GM21825 (cell line): ENCODE measurements around the gene RERE.
A peak's percentile ranks its signal among the peaks of the same experiment; 100 is the strongest.
"Not testable (repeated sequence)": the region's sequence is repeated elsewhere in the genome, so short reads cannot be mapped to it uniquely, and the experiment has no call there.

Experiments
- ATAC-seq: cut with Tn5 transposase; IDR thresholded peaks from one replicate; pipeline ENCODE4 v1.9.1; 2021; ENCODE audit warnings: mild to moderate bottlenecking, moderate library complexity; ENCODE audit not compliant: unreplicated experiment

The RERE gene

DNA sequence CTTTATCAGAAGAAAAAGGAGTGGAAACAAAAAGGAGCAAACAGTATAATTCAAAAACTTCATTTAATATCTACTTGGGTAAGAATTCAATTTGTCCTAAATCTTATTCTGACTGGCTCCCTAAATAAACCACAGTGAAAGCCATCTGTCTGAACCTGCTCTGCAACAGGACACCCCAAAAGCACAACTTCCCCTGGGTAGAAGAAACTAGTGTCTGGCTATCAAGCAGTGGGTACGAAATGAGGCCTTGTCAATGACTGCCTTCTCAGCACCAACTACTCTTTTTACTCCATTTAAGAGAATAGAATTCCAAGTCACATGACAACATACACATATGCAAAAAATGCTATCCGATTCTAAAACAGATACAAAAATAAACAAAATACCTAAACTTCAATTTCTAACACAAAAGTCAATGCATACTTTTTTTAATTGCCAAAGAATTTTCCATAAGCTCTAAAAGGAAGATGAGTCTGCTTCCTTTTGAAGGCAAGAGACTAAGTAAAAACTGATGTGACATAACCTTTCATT is 292.7 kb downstream of the RERE start:
- ATAC-seq, result no peak

DNA sequence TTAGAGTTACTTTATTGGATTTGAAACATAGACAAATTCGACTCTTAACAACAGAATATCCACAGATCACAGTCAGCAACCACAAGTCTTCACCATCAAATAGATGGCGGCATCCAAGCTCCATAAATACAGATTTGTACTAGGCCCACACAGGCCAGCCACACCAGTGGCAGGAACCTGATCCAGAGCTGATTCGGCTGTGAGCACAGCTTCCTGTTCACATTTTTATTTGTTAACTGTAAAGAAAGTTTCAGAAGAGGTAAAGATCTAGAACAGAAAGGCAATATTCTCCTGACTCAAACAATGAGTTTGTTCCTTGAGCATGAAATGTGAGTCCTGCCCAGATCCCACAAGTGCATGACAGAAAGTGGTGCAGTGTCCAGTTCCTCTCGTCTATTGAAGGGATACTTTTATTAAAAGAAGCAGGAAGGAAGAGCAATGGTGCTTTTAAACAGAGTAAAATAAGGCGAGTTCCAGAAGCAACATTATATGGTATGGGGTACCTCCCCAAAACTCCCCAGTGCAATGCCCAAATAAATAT is 293.7 kb downstream of the RERE start:
- no peak for ATAC-seq

GRCh38 chr1:8520483-8520966 is 296.9 kb downstream of the RERE start:
- no peak for ATAC-seq

DNA sequence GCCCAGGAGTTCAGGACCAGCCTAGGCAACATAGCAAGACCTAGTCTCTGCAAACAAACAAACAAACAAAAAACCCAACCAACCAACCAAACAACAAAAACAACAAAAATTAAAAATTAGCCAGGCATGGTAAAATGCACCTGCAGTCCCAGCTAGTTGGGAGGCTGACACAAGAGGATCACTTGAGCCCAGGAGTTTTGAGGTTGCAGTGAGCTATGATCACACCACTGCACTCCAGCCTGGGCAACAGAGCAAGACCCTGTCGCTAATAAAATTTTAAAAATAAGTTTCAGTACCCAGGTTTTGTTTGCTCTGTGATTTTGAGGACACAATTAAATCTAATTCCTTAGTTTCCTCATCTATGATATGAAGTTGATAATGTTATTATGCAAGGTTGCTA is 298.3 kb downstream of the RERE start:
- ATAC-seq, result no peak

GRCh38 chr1:8518490-8518801 is 299.0 kb downstream of the RERE start:
- ATAC-seq, result no peak

DNA sequence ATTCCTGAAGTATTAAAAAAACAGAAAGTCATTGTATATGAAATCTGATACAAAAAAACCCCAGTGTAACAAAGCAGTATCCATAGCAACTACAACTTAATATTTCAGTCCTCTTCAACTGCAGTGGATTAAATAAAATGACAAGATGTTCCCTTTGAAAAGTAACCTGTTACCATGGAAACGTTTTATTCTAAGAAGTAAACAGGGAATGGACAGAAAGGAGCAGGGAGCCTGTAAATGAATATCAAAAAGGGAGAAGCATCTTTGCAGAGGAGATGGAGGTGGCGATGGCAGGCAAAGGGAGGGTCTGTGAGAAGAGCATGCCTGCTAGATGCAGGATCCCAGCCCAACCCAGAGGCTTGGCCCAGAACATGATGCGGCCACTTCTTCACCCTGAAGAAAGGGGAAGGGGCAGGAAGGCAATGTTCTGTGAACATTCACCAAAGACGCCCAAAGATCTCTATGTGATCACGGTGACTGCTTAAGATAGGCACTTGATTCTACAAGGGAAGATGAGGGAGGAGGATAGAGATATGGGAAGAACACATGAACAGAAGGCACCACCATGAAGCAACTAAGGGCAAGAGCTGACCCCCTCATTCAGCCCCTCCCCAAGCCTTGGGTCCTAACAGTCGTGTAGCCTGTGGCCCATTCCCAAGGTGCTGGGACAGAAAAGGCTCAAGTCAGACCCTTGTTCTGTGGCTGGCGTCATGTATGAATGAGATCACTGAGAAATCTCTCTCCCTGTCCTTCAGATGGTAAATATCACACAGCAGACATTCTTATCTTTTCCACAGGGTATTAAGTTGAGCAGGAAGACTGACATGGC is 299.6 kb downstream of the RERE start:
- ATAC-seq, result no peak

DNA sequence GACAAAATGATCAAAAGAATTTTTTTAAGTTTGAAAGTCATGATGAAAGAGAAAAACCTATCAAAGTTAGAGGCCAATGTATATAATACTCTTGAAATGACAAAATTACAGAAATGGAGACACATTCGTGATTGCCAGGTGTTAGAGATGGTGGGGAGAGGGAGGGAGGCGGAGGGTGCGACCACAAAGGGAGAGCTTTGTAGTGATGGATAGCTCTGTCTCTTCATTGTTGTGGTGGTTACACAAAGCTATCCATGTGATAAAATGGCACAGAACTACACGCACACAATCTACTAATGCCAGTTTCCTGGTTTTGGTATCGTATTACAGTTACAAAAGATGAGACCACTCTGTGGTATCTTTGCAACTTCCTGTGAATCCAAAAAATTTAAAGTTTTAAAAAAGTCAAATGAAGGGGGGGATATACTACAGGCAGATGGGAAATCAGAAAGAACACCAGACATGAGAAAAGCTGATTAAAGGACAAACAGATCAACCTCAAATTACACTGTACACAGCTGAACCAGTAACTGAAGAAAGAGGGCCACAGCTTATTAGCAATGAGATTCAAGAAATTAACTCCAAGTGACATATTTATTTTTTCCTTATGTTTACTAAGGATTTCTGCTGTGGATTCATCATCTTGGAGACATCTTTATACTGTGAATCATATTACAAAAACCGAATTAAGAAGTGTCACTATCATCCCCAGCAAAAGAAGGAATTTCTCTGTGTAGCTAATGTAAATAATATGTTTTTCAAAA is 300.5 kb downstream of the RERE start:
- ATAC-seq, result no peak

GRCh38 chr1:8516278-8516777 is 301.1 kb downstream of the RERE start:
- no peak for ATAC-seq

- ATAC-seq, result no peak
Observed at GRCh38 chr1:8512504-8512903, 304.9 kb downstream of the RERE start.

DNA sequence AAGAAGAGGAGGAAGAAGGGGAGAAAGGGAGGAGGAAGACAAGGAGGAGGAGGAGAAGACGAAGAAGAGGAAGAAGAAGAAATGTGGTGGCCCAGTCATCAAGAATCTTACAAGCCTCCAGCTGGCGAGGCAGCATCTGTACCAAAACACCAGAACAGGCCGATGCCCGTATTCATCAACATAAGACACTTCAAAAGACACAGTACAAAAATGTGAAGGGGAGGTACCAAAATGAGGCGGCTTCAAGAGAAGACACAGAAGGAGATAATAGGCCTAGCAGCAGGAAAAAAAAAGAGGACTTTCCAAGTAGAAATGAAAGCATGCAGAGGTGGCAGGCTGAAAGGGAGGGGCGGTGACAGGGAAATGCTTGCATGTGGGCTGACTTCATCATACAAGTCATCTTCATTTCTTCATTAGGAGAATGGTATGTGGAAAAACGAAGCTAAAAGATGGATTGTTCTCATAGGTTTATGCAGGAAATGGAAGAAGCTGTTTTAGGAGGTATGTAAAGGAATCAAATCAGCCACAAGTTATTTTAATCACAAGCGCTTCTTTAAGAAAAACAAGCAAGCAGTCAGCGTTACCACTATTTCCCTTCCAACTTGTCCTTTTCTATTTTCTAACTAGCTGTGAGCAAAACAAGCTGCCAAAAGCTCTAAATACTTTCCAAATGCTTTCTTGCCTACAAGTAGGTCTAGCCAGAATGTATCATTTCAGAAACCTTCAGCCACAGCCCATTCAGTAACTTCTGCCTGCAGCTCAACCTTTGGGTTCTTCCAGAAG is 307.2 kb downstream of the RERE start:
- no peak for ATAC-seq

DNA sequence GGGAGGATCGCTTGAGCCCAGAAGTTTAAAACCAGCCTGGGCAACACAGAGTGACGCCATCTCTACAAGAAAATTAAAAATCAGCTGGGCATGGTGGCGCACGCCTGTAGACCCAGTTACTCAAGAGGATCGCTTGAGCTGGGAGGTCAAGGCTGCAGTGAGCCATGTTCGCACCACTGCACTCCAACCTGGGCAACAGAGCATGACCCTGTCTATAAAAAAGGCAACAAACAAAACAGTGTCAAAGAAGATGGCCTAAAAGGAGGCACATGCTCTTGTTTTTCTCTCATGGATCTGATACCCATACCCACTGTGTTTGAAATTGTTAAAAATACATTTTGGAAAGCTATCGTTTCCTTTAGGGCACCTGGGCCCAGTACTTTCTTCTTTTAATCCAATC is 307.9 kb downstream of the RERE start:
- no peak for ATAC-seq

GRCh38 chr1:8506995-8507615 is 310.3 kb downstream of the RERE start:
- no peak for ATAC-seq

- no peak for ATAC-seq
Observed at GRCh38 chr1:8506456-8506855, 311.0 kb downstream of the RERE start.

DNA sequence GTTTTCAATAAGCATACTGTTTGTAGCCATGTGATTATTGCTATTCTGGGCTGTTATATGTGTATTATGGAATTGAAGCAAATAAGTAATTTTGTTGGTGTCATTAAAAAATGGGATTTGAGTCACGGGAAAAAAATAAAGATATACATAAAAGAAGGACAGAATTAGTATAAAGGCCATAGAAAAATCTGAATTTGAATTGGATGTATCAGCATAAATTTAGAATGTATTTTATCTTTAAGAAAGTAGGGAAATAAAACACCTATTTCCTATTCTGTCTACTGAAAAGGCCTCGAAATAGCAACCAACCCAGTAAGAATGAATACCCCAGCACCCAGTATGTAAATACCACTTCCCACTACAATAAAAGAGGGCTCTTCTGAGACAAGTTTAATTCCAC is 313.6 kb downstream of the RERE start:
- no peak for ATAC-seq

- ATAC-seq, result not testable (repeated sequence)
Observed at GRCh38 chr1:8502949-8503348, 314.5 kb downstream of the RERE start.

DNA sequence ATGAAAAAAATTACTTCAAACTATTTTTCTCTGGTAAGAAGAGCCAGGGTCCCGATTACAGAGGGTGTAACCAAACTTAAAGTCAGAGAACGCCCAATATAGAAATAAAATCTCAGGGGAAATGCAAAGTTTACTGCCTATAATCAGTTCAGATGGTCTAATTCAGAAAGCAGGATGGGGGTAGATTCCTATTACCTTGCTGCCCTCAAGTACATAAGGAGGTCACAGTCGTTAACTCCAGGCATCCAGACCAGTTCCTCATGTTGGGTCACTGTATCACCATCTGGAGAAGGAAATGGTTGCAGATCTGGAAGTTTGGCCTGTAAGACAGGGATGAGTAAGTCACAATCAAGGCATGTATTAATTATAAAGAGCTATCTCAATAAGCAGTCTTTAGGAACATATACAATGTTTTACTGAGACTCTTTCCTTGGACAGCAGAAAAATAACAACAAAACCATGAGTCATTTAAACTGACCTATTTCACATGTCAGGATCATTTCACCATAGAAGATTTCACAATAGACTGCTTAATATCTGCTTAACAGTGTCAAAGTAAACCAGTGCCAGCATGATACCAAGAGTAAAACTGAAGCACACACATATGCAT is 320.1 kb downstream of the RERE start:
- no peak for ATAC-seq

DNA sequence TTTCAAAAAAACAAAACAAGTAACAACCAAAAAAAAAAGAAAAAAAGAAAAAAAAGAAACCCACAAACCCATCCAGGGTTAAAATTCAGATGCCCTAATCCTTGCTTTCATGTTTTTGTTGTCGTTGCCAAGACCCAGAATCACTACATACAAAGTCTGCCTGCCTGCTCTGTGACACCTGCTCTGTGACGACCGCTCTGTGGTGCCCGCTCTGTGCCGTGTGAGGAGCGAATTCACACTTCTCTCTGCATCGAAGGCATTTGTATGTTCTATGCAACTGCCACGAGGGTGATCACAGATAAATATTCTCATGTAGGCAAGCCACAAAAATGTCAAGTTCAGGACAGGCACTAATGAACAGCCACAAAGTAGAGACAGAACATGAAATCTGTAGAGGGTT is 321.0 kb downstream of the RERE start:
- ATAC-seq, result peak; percentile 42

- no peak for ATAC-seq
Observed at GRCh38 chr1:8495928-8496401, 321.5 kb downstream of the RERE start.

- ATAC-seq, result no peak
Observed at GRCh38 chr1:8494681-8495080, 322.8 kb downstream of the RERE start.
